HG03060 (cell line): ENCODE results near the gene FRS3.
A peak's percentile ranks its signal among the peaks of the same experiment; 100 is the strongest.

ENCODE experiments used
- ATAC-seq: cut with Tn5 transposase; IDR thresholded peaks from one replicate; pipeline ENCODE4 v1.9.1; 2021; ENCODE audit warnings: low read depth, moderate number of reproducible peaks; ENCODE audit not compliant: unreplicated experiment

Gene FRS3

GRCh38 chr6:41791984-41792383 is 12.3 kb upstream of the FRS3 start:
- no peak for ATAC-seq

- no peak for ATAC-seq
These were observed 11.6 kb upstream of the FRS3 start for GRCh38 chr6:41791305-41791704.

GRCh38 chr6:41790045-41790444 is 10.3 kb upstream of the FRS3 start:
- no peak for ATAC-seq

GRCh38 chr6:41789390-41789724 is 9.7 kb upstream of the FRS3 start:
- ATAC-seq = no peak

GRCh38 chr6:41787219-41787917 is 7.7 kb upstream of the FRS3 start, which contains the start of gene TOMM6:
TSS of gene TOMM6 (plus strand) at chr6:41787694. CDS start at chr6:41787698, 4 bp downstream.
- ATAC-seq = peak; percentile 61

GRCh38 chr6:41786451-41787218 is 6.9 kb upstream of the FRS3 start:
- ATAC-seq = no peak

GRCh38 chr6:41785689-41786450 is 6.2 kb upstream of the FRS3 start:
- ATAC-seq = no peak

GRCh38 chr6:41785254-41785653 is 5.6 kb upstream of the FRS3 start:
- no peak for ATAC-seq

GRCh38 chr6:41784581-41785171 is 5.0 kb upstream of the FRS3 start:
- no peak for ATAC-seq

- no peak for ATAC-seq
These were observed 3.5 kb upstream of the FRS3 start for GRCh38 chr6:41783106-41783780.

GRCh38 chr6:41781366-41781730 is 1.6 kb upstream of the FRS3 start:
- no peak for ATAC-seq

- no peak for ATAC-seq
These were observed 1.1 kb upstream of the FRS3 start, which contains the start of gene PRICKLE4 for GRCh38 chr6:41780551-41781365. TSS of gene PRICKLE4 (plus strand) at chr6:41780782. CDS start at chr6:41783474, 2,692 bp downstream.

GRCh38 chr6:41779336-41779735 is 364 bp downstream of the FRS3 start:
- ATAC-seq = no peak

GRCh38 chr6:41778895-41779294 is 805 bp downstream of the FRS3 start:
- no peak for ATAC-seq

- no peak for ATAC-seq
These were observed 2.0 kb downstream of the FRS3 start for GRCh38 chr6:41777551-41778285.

GRCh38 chr6:41775293-41775882 is 4.3 kb downstream of the FRS3 start:
- ATAC-seq = no peak

GRCh38 chr6:41774841-41775240 is 4.9 kb downstream of the FRS3 start:
- ATAC-seq = no peak
